GM06990 (cell line): ENCODE measurements around the gene CD63.
A peak's percentile ranks its signal among the peaks of the same experiment; 100 is the strongest.

Source experiments
- DNase-seq: peaks from one replicate; pipeline ENCODE4 v3.0.0-alpha.2; 2011; ENCODE audit not compliant: insufficient read length; ENCODE audit errors: extremely low read depth
- H3K27me3 ChIP-seq: replicated peaks from 2 replicates; pipeline ENCODE4 v1.6.0; 2011; ENCODE audit warnings: low read length; ENCODE audit not compliant: control insufficient read depth, insufficient read depth
- H3K36me3 ChIP-seq: 2 replicates; pipeline ENCODE4 v1.5.1; 2011; ENCODE audit warnings: low read length; ENCODE audit not compliant: control insufficient read depth, insufficient read depth
- H3K4me3 ChIP-seq: replicated peaks from 2 replicates; pipeline ENCODE4 v1.5.1; 2011; ENCODE audit warnings: low read depth, mild to moderate bottlenecking, control low read depth, low read length
- CTCF ChIP-seq: IDR thresholded peaks from 2 replicates; pipeline ENCODE4 v1.5.1; 2011; ENCODE audit warnings: low read length, control low read depth, mild to moderate bottlenecking, inconsistent platforms; ENCODE audit not compliant: insufficient read depth, poor library complexity, severe bottlenecking

CD63 gene, protein sequence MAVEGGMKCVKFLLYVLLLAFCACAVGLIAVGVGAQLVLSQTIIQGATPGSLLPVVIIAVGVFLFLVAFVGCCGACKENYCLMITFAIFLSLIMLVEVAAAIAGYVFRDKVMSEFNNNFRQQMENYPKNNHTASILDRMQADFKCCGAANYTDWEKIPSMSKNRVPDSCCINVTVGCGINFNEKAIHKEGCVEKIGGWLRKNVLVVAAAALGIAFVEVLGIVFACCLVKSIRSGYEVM

DNA sequence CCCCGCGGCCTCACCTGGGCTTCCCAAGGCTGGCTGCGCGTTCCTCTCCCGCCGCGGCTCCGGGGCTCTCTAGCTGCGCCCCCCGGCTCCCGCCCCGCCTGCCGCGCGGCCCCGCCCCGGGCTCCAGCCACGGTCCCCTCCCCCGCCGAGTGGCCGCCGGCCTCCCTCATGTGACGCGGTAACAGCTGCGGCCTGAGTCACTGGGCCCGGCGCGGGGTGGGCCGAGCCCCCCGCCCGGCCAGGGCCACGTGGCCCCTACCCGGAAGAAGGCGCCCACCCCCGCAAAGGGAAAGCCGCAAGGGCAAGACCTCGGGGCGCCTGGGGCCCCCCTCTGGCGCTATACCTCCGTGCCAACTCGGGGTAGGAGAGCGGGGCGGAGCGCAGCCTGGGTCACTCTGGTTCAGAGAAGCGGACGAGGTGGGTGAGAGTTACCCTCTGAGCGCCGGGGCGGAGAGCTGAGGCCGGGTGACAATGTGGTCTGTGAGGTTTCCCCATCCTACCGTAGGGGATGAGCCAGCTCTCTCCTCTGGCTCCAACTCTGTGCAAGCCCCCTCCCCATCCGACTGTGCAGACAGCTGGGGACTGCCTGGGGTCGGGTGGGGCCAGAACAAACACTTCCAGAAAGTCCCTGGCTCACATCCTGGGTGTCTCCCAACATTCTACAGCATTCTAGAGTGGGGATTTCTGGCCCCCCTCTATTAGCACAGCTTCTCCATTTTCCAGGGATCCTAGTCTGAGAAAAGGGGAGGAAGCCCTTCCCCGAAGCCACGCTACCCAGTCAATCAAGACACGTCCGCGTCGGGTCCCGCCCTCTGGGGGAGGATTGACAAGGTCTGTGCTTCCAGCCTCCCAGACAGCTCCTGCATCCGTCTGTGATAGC is at the start of gene CD63:
CD63 (minus strand) TSS at position 71 of the 880 bp plus-strand sequence. CDS start 668 bp downstream, outside the sequence.
- H3K27me3 ChIP-seq = no peaks in the 10 kb centered on the region
- H3K36me3 ChIP-seq = peaks cover 6% of the 10 kb centered on the region
- peak; percentile 82 for DNase-seq
- peak within 1 kb of the TSS; percentile 88 for H3K4me3 ChIP-seq
- peak; percentile 16 for TF ChIP-seq CTCF

- no peak for DNase-seq
- Histone ChIP-seq H3K36me3 (peaks cover 2% of the 10 kb centered on the region), H3K4me3 (no peak overlapping the region), H3K27me3 (no peaks in the 10 kb centered on the region)
- TF ChIP-seq CTCF = no peak
Measured at GRCh38 chr12:55777856-55778255, 49.0 kb upstream of the CD63 start.

- Histone ChIP-seq H3K27me3 (no peaks in the 10 kb centered on the region), H3K36me3 (no peaks in the 10 kb centered on the region; the same call in none of the 2 replicates), H3K4me3 (no peak overlapping the region)
- DNase-seq = no peak
- no peak for TF ChIP-seq CTCF
Measured at GRCh38 chr12:55771736-55772135, 42.9 kb upstream of the CD63 start.

- DNase-seq = no peak
- no peak for TF ChIP-seq CTCF
- H3K4me3 ChIP-seq = no peak overlapping the region
- H3K36me3 ChIP-seq = peaks cover 3% of the 10 kb centered on the region
- no peaks in the 10 kb centered on the region for H3K27me3 ChIP-seq
Measured at GRCh38 chr12:55767156-55767555, 38.3 kb upstream of the CD63 start.

- peaks cover 3% of the 10 kb centered on the region for H3K36me3 ChIP-seq
- no peaks in the 10 kb centered on the region for H3K27me3 ChIP-seq
- DNase-seq = no peak
- H3K4me3 ChIP-seq = no peak overlapping the region
- no peak for TF ChIP-seq CTCF
Measured at GRCh38 chr12:55765736-55766290, 37.0 kb upstream of the CD63 start.
